Vagina (tissue), 2 donors: ENCODE data around the gene RHOT1. TPM values are rescaled to one million over a fixed set of nuclear protein-coding genes. Genes with fewer than 3 reads are reported as not detected.

ENCODE experiments used
- DNase-seq, 2 donors: peaks; one replicate each; pipeline ENCODE4 v3.0.0-alpha.2; 2017; ENCODE audit errors: extremely low spot score in 2 of 2
- H3K27ac ChIP-seq: fragments of 200-600 bp; sonication (generic); one replicate; pipeline ENCODE4 v1.5.1; 2019
- H3K27me3 ChIP-seq: fragments of 200-600 bp; sonication (generic); one replicate; pipeline ENCODE4 v1.5.1; 2019
- H3K36me3 ChIP-seq, 2 donors: fragments of 200-600 bp; sonication (generic); one replicate each; pipeline ENCODE4 v1.5.1; 2017 to 2019
- H3K4me1 ChIP-seq: fragments of 200-600 bp; sonication (generic); one replicate; pipeline ENCODE4 v1.5.1; 2019
- H3K4me3 ChIP-seq, 2 donors: fragments of 200-600 bp; sonication (generic); 1 replicate in 1 of 2; 2 replicates in 1 of 2; pipeline ENCODE4 v1.5.1; 2016 to 2019
- H3K9me3 ChIP-seq: fragments of 200-600 bp; sonication (generic); one replicate; pipeline ENCODE4 v1.5.1; 2019
- CTCF ChIP-seq, 3 experiments: fragments of 450-650 bp in 2 of 3; fragments of 200-600 bp in 1 of 3; sonication (generic) in 1 of 3; IDR thresholded peaks; one replicate each; pipeline ENCODE4 v1.5.1; 2017 to 2019; ENCODE audit warnings: antibody characterized with exemption in 3 of 3, mild to moderate bottlenecking in 2 of 3, moderate library complexity in 2 of 3
- POLR2A ChIP-seq, 2 donors: fragments of 450-650 bp; IDR thresholded peaks; one replicate each; pipeline ENCODE4 v1.6.1; 2017; ENCODE audit warnings: antibody characterized with exemption in 2 of 2, mild to moderate bottlenecking in 2 of 2, moderate library complexity in 2 of 2
- POLR2AphosphoS5 ChIP-seq, 2 donors: sonication (generic); formaldehyde crosslinking; IDR thresholded peaks; one replicate each; pipeline ENCODE4 v1.9.0; 2017; ENCODE audit warnings: antibody characterized with exemption in 2 of 2, mild to moderate bottlenecking in 2 of 2, low read depth in 1 of 2; ENCODE audit not compliant: insufficient read depth in 1 of 2
- intact Hi-C: fragments of 100-400 bp; cut with DNase I; formaldehyde crosslinking; loops from one replicate; pipeline ENCODE4 v1.15.1; 2023
- total RNA-seq: library from RNA; depleted of rRNA; stranded (reverse); fragments of >200 nt; gene quantifications from one replicate; pipeline ENCODE4 v1.2.3, GENCODE V29; 2016

RHOT1 gene
- total RNA-seq, 1 donor from 2014 or later, result 46.2 TPM

GRCh38 chr17:32240750-32241149, 98.4 kb downstream of the RHOT1 start:
- intact Hi-C loops, result no loop called here
- H3K9me3 ChIP-seq, result no peaks in the 10 kb centered on the region
- TF ChIP-seq POLR2A (IDR thresholded peaks at IDR 0.05) (no peak), POLR2AphosphoS5 (IDR thresholded peaks at IDR 0.05; ENCODE audit: insufficient read depth in 1 of 2, low read depth in 1 of 2) (no peak), CTCF (IDR thresholded peaks at IDR 0.05) (no peak)
- H3K36me3 ChIP-seq, result no peaks in the 10 kb centered on the region
- H3K4me1 ChIP-seq, result no peaks in the 10 kb centered on the region
- H3K4me3 ChIP-seq, result no peak overlapping the region
- H3K27ac ChIP-seq, result no peak overlapping the region
- DNase-seq, result no peak
- no peaks in the 10 kb centered on the region for H3K27me3 ChIP-seq

- Histone ChIP-seq H3K4me1 (no peaks in the 10 kb centered on the region), H3K27ac (no peak overlapping the region), H3K27me3 (no peaks in the 10 kb centered on the region), H3K36me3 (no peaks in the 10 kb centered on the region), H3K4me3 (no peak overlapping the region), H3K9me3 (no peaks in the 10 kb centered on the region)
- no peak for TF ChIP-seq CTCF (IDR thresholded peaks at IDR 0.05)
- TF ChIP-seq POLR2AphosphoS5 (IDR thresholded peaks at IDR 0.05; ENCODE audit: insufficient read depth in 1 of 2, low read depth in 1 of 2), result no peak
- no peak for TF ChIP-seq POLR2A (IDR thresholded peaks at IDR 0.05)
- intact Hi-C loops, result no loop called here
- DNase-seq, result no peak
These were observed 99.3 kb downstream of the RHOT1 start for GRCh38 chr17:32241640-32242039.

GRCh38 chr17:32249475-32249874, 107.2 kb downstream of the RHOT1 start:
- H3K9me3 ChIP-seq, result no peaks in the 10 kb centered on the region
- DNase-seq, result no peak
- H3K4me3 ChIP-seq, result no peak overlapping the region
- H3K27ac ChIP-seq, result no peak overlapping the region
- no peaks in the 10 kb centered on the region for H3K4me1 ChIP-seq
- no peaks in the 10 kb centered on the region for H3K27me3 ChIP-seq
- no peaks in the 10 kb centered on the region for H3K36me3 ChIP-seq
- no peak for TF ChIP-seq CTCF (IDR thresholded peaks at IDR 0.05)
- TF ChIP-seq POLR2A (IDR thresholded peaks at IDR 0.05), result no peak
- no peak for TF ChIP-seq POLR2AphosphoS5 (IDR thresholded peaks at IDR 0.05; ENCODE audit: insufficient read depth in 1 of 2, low read depth in 1 of 2)
- intact Hi-C loops, result no loop called here

- intact Hi-C loops, result no loop called here
- DNase-seq, result no peak
These were observed 110.9 kb downstream of the RHOT1 start for GRCh38 chr17:32253117-32253611.

More at GRCh38 chr17:32253117-32253611, 110.9 kb downstream of the RHOT1 start:
- TF ChIP-seq CTCF (IDR thresholded peaks at IDR 0.05) (peak; percentile 86 to 97 (median 92)), POLR2A (IDR thresholded peaks at IDR 0.05) (no peak), POLR2AphosphoS5 (IDR thresholded peaks at IDR 0.05; ENCODE audit: insufficient read depth in 1 of 2, low read depth in 1 of 2) (no peak)
- H3K27ac ChIP-seq, result no peak overlapping the region
- H3K27me3 ChIP-seq, result no peaks in the 10 kb centered on the region
- H3K4me1 ChIP-seq, result no peaks in the 10 kb centered on the region
- no peak overlapping the region for H3K4me3 ChIP-seq
- H3K36me3 ChIP-seq, result no peaks in the 10 kb centered on the region
- H3K9me3 ChIP-seq, result no peaks in the 10 kb centered on the region
